K562 (cell line): ENCODE results near the gene USP15. TPM values are rescaled to one million over a fixed set of nuclear protein-coding genes. Genes with fewer than 3 reads are reported as not detected.

Experiments
- ATAC-seq: fragments of 200-7000 bp; cut with Tn5 transposase; 3 replicates; pipeline ENCODE4 v1.9.1; 2020; ENCODE audit warnings: moderate library complexity
- BruUV-seq: library from RNA; stranded (reverse); fragments of 400-500 nt; replicated peaks from 2 replicates; lab custom pipeline; 2021; lab: Mats Ljungman, UMichigan
- CTCF ChIA-PET: fragments of 300-600 bp; formaldehyde crosslinking; extraction: SDS; loops from one replicate; lab custom pipeline; 2021; ENCODE audit warnings: low intra/inter-chr PET ratio; lab: Yijun Ruan, JAX
- POLR2A ChIA-PET: fragments of 300-600, 350-650 bp; sonication (Branson Sonifier 250); formaldehyde crosslinking; extraction: SDS; loops from one replicate; lab custom pipeline; 2021; ENCODE audit warnings: antibody characterized with exemption, inconsistent platforms; lab: Yijun Ruan, JAX
- DNase-seq, 4 experiments: peaks; one replicate each; pipeline versions ENCODE4 v3.0.0 to v3.0.0-alpha.2; 2011 to 2018; ENCODE audit warnings: low spot score in 3 of 4, mixed read lengths in 3 of 4; ENCODE audit errors: extremely low read depth in 1 of 4
- FAIRE-seq: peaks from 2 replicates; lab custom pipeline; 2011; peaks lifted over from hg19 to GRCh38; lab: Jason Lieb, UNC
- H2AFZ ChIP-seq: 2 replicates; pipeline ENCODE4 v1.6.0; 2011; ENCODE audit warnings: low read depth, low read length, control low read depth, inconsistent platforms
- H3K27ac ChIP-seq: fragments of 200-600 bp; 3 replicates; pipeline ENCODE4 v1.8.0; 2011; ENCODE audit warnings: low read depth, mild to moderate bottlenecking, control low read depth, inconsistent platforms, low read length, moderate library complexity, mixed read lengths; ENCODE audit errors: extremely low read depth
- H3K27me3 ChIP-seq, 2 experiments: fragments of 300-600 bp in 1 of 2; 2 replicates in 1 of 2; 3 replicates in 1 of 2; pipeline versions ENCODE4 v1.6.0 to v1.8.0; 2011; ENCODE audit warnings: inconsistent platforms in 2 of 2, low read length in 2 of 2, mild to moderate bottlenecking in 1 of 2, mixed read lengths in 1 of 2, moderate library complexity in 1 of 2; ENCODE audit not compliant: control insufficient read depth in 2 of 2, insufficient read depth in 2 of 2
- H3K36me3 ChIP-seq: fragments of 300-600 bp; 3 replicates; pipeline ENCODE4 v1.8.0; 2011; ENCODE audit warnings: mild to moderate bottlenecking, low read length, inconsistent platforms; ENCODE audit not compliant: control insufficient read depth, insufficient read depth
- H3K4me1 ChIP-seq, 2 experiments: fragments of 200-600 bp in 1 of 2; replicated peaks in 1 of 2; 2 replicates in 1 of 2; 3 replicates in 1 of 2; pipeline versions ENCODE4 v1.5.1 to v1.8.0; 2011; ENCODE audit warnings: inconsistent platforms in 2 of 2, low read length in 2 of 2, mild to moderate bottlenecking in 1 of 2, mixed read lengths in 1 of 2, moderate library complexity in 1 of 2; ENCODE audit not compliant: control insufficient read depth in 2 of 2, insufficient read depth in 2 of 2
- H3K4me2 ChIP-seq: 2 replicates; pipeline ENCODE4 v1.6.1; 2011; ENCODE audit warnings: low read length, control low read depth, inconsistent platforms, mixed read lengths; ENCODE audit not compliant: insufficient read depth
- H3K4me3 ChIP-seq: fragments of 200-600 bp; sonication (generic), shearing (Covaris generic); 2 replicates; pipeline ENCODE4 v1.5.1; 2016; ENCODE audit warnings: control low read depth, inconsistent platforms
- H3K79me2 ChIP-seq: fragments of 200-600 bp; 3 replicates; pipeline ENCODE4 v1.8.0; 2011; ENCODE audit warnings: low read length, inconsistent platforms; ENCODE audit not compliant: control insufficient read depth, insufficient read depth
- H3K9ac ChIP-seq, 2 experiments: 2 replicates each; pipeline versions ENCODE4 v1.6.0 to v1.6.1; 2011; ENCODE audit warnings: low read depth in 2 of 2, low read length in 2 of 2, control low read depth in 1 of 2, inconsistent platforms in 1 of 2, mild to moderate bottlenecking in 1 of 2, mixed read lengths in 1 of 2; ENCODE audit not compliant: insufficient read depth in 1 of 2
- H3K9me1 ChIP-seq: one replicate; pipeline ENCODE4 v1.6.0; 2011; ENCODE audit warnings: inconsistent platforms, mild to moderate bottlenecking, low read length, moderate library complexity; ENCODE audit not compliant: control insufficient read depth, insufficient read depth
- H3K9me3 ChIP-seq: replicated peaks from 2 replicates; pipeline ENCODE4 v1.5.1; 2011; ENCODE audit warnings: low read depth, low read length, inconsistent platforms; ENCODE audit not compliant: control insufficient read depth, insufficient read depth
- H4K20me1 ChIP-seq: replicated peaks from 2 replicates; pipeline ENCODE4 v1.6.1; 2011; ENCODE audit warnings: low read length, inconsistent platforms, mixed read lengths; ENCODE audit not compliant: control insufficient read depth, insufficient read depth
- ERF ChIP-seq: fragments of 450-650 bp; formaldehyde crosslinking; IDR thresholded peaks from 2 replicates; pipeline ENCODE4 v1.4.0; 2020; ENCODE audit warnings: mild to moderate bottlenecking, mixed read lengths
- NR3C1 ChIP-seq: sonication (generic); formaldehyde crosslinking; IDR thresholded peaks from 2 replicates; pipeline ENCODE4 v1.8.1; 2022; ENCODE audit warnings: missing genetic modification reagents
- RAD21 ChIP-seq, 2 experiments: fragments of 250-450 bp in 1 of 2; fragments of 450-650 bp in 1 of 2; sonication (Bioruptor Pico) in 1 of 2; formaldehyde crosslinking in 1 of 2; IDR thresholded peaks in 1 of 2; conservative IDR thresholded peaks in 1 of 2; 2 replicates each; pipeline versions ENCODE4 v1.4.0 to v1.8.0; 2020 to 2022; ENCODE audit warnings: mild to moderate bottlenecking in 2 of 2, moderate library complexity in 1 of 2
- RBBP5 ChIP-seq: fragments of 200-600 bp; sonication (generic); IDR thresholded peaks from 2 replicates; pipeline ENCODE4 v1.6.1; 2012; ENCODE audit warnings: borderline replicate concordance, mild to moderate bottlenecking, low read length, control low read depth, inconsistent platforms; ENCODE audit not compliant: insufficient read depth, poor library complexity, severe bottlenecking
- SOX6 ChIP-seq: fragments of 450-650 bp; IDR thresholded peaks from 2 replicates; pipeline ENCODE4 v1.6.1; 2014; ENCODE audit warnings: mild to moderate bottlenecking
- TFAM ChIP-seq: fragments of 250-450 bp; sonication (Bioruptor Pico); conservative IDR thresholded peaks from 2 replicates; pipeline ENCODE4 v1.5.0; 2021; ENCODE audit warnings: mild to moderate bottlenecking, moderate library complexity
- YBX1 ChIP-seq: fragments of 450-650 bp; IDR thresholded peaks from 2 replicates; pipeline ENCODE4 v1.7.1; 2016; ENCODE audit warnings: mild to moderate bottlenecking
- ZNF324 ChIP-seq: fragments of 250-450 bp; sonication (Bioruptor Pico); IDR thresholded peaks from 2 replicates; pipeline ENCODE4 v1.4.0; 2020; ENCODE audit warnings: mild to moderate bottlenecking
- WGBS: fragments of 100-300 bp; shearing (Covaris generic); methylation state at CpG from one replicate; pipeline ENCODE4 v1.1.6; 2016; ENCODE audit warnings: low coverage, mixed read lengths; ENCODE audit not compliant: insufficient coverage; ENCODE audit errors: missing lambda C conversion rate; 5-methylcytosine and 5-hydroxymethylcytosine counted together
- in situ Hi-C: fragments of 300-500 bp; cut with MboI; formaldehyde crosslinking; loops from 4 replicates; pipeline ENCODE4 v1.15.0; 2018; ENCODE audit warnings: inconsistent platforms, mixed read lengths
- intact Hi-C: fragments of 100-400 bp; cut with micrococcal nuclease; formaldehyde crosslinking; loops from 2 replicates; pipeline ENCODE4 v1.14.2; 2022
- polyA plus RNA-seq, 8 experiments: library from polyadenylated mRNA; depleted of rRNA in 4 of 8; stranded (reverse) in 5 of 8; unstranded in 3 of 8; fragments of >200 nt; fragmentation: Nextera tagmentation in 2 of 8; fragmentation: Illumina TruSeq in 1 of 8; extraction: Ambion mirVana in 2 of 8; extraction: Trizol in 1 of 8; gene quantifications; 2 replicates each; pipeline versions ENCODE4 v1.2.1 to v1.2.3, GENCODE V29; 2011 to 2014; ENCODE audit warnings: inconsistent platforms in 1 of 8, missing spikeins in 1 of 8
- total RNA-seq, 7 experiments: library from RNA; depleted of rRNA in 6 of 7; stranded (reverse); fragments of >200 nt in 6 of 7; fragmentation: Illumina TruSeq in 2 of 7; extraction: Trizol in 2 of 7; gene quantifications; 2 replicates each; pipeline versions ENCODE4 v1.2.1 to v1.2.3, GENCODE V29; 2011 to 2021; ENCODE audit warnings: low replicate concordance in 1 of 7

Gene USP15
- total and polyA plus RNA-seq, 9 of the 15 experiments (the other 6 are each of a cell fraction or from before 2014, with no cell fraction given): 140 to 272 (median 182) TPM

DNA sequence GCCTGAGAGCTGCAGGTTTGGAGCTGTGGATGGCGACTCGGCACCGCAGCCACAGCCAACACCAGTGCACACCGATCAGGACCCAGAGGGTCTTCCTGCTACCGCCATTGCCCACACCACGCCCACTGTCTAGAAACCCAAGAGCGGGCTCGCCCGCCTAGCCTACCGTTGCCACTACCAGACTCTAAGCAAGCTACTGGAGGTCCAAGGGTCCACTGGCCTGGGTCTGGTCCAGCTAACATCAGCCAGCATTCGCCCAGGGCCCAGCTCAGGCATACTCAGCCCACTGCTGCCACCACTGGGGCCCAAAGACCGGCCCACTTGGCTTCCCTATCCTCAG lies 175.9 kb downstream of the USP15 start:
- H3K27me3 ChIP-seq: peaks cover 0 to 16% of the 10 kb centered on the region in 2 experiments; a peak in 2 of 5 replicates
- no peak overlapping the region; the same call in 1 of the 2 replicates for H3K4me2 ChIP-seq

DNA sequence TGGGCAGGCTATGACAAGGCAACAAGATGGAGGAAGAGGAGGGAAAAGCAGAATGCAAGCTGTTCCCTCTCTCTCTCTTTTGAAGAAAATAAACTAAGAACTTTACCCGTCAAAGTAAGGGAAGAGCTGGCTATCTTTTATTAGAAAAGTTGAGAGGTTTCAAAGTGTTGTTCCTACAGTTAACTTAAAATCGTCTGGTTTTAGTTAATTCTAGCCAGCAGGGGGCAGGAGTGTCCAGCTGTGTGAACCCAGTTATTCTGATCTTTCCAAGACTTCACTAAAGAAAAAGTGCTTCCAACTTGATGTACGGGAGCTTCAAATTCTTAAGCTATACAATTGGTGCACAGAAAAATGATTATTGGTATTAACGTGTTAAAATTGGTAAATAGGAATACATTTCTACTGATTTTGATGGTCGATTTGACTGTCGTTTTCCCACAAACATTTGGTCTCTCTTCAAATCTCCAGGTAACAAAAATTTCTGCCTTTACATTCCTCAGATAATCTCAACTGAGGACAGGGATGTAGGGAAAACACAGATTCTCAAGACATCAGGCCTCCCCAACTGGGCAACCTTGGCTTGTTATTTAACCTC lies 178.0 kb downstream of the USP15 start:
- WGBS: 6% methylated on average over 6 of the region's 6 CpGs
- ChIA-PET POLR2A (no interaction called here), CTCF (interaction anchor here (0.5 to 0.8 kb wide), 2 partner anchors 356 to 838 kb away, joined by 4 to 6 read pairs; no protein-coding TSS in a partner anchor)
- DNase-seq (peak; percentile 47 to 73 (median 54)), ATAC-seq (peak; percentile 56; the same call in 2 of the 3 replicates), FAIRE-seq (peak; percentile 83)
- H3K4me2 ChIP-seq: no peak overlapping the region
- no peaks in the 10 kb centered on the region for H4K20me1 ChIP-seq
- peaks cover 0 to 16% of the 10 kb centered on the region in 2 experiments; a peak in 2 of 5 replicates for H3K27me3 ChIP-seq
- intact Hi-C loops (loop anchor here (1.0 to 5.0 kb wide), 6 partner anchors 35 to 629 kb away; a partner anchor contains a TSS), in situ Hi-C loops (loop anchor here (5.0 to 25.0 kb wide), 2 partner anchors 354 to 624 kb away; no protein-coding TSS in a partner anchor)
- peaks cover 0 to 16% of the 10 kb centered on the region in 2 experiments; a peak in 3 of 5 replicates for H3K4me1 ChIP-seq
- H3K9ac ChIP-seq: no peak overlapping the region
- no peak overlapping the region for H3K27ac ChIP-seq
- no peaks in the 10 kb centered on the region for H3K9me1 ChIP-seq
- H2AFZ ChIP-seq: peak overlapping the region; percentile 53; the same call in 1 of the 2 replicates
- peaks cover 3% of the 10 kb centered on the region; the same call in 1 of the 2 replicates for H3K9me3 ChIP-seq
- no peak overlapping the region for H3K4me3 ChIP-seq
- no peaks in the 10 kb centered on the region for H3K36me3 ChIP-seq
- no TSS peak for BruUV-seq
- no peaks in the 10 kb centered on the region for H3K79me2 ChIP-seq
- TF ChIP-seq SOX6: no peak
- peak; percentile 53 to 85 for TF ChIP-seq RAD21 (CRISPR knock-in tag; conservative IDR thresholded peaks at IDR 0.05 in 1 of 2, IDR thresholded peaks at IDR 0.05 in 1 of 2)
- TF ChIP-seq YBX1: no peak
- TF ChIP-seq NR3C1 (CRISPR knock-in tag): no peak

More for the DNA sequence above, 175.9 kb downstream of the USP15 start:
- in situ Hi-C loops: loop anchor here (5.0 to 25.0 kb wide), 2 partner anchors 356 to 626 kb away; no protein-coding TSS in a partner anchor
- no TSS peak for BruUV-seq
- Histone ChIP-seq H3K9me1 (no peaks in the 10 kb centered on the region), H3K4me1 (peaks cover 0 to 16% of the 10 kb centered on the region in 2 experiments; a peak in 3 of 5 replicates), H3K79me2 (no peaks in the 10 kb centered on the region), H3K4me3 (no peak overlapping the region), H3K9ac (peak overlapping the region in 1 of 2 experiments; percentile 82; a peak in 1 of 4 replicates), H3K36me3 (no peaks in the 10 kb centered on the region), H2AFZ (no peak overlapping the region; the same call in 1 of the 2 replicates), H3K27ac (no peak overlapping the region), H3K9me3 (no peaks in the 10 kb centered on the region; the same call in 1 of the 2 replicates), H4K20me1 (no peaks in the 10 kb centered on the region)
- DNase-seq (no peak), ATAC-seq (no peak), FAIRE-seq (no peak)
- ChIA-PET CTCF (no interaction called here), POLR2A (interaction anchor here (0.9 to 1.7 kb wide), 2 partner anchors 12 to 21 kb away, joined by 5 to 6 read pairs; no protein-coding TSS in a partner anchor)
- intact Hi-C loops: loop anchor here (5.0 kb wide), 3 partner anchors 146 to 631 kb away; a partner anchor contains a TSS
- no peak for TF ChIP-seq ZNF324 (CRISPR knock-in tag)
- no peak for TF ChIP-seq RBBP5
- no peak for TF ChIP-seq ERF (CRISPR knock-in tag)
- TF ChIP-seq TFAM (CRISPR knock-in tag): no peak
- WGBS: 58% methylated on average over 12 of the region's 12 CpGs
